Dedifferentiated amniotic fluid mesenchymal stem cell (primary cell): ENCODE results near the gene RELA.
"Not testable (repeated sequence)": the region's sequence is repeated elsewhere in the genome, so short reads cannot be mapped to it uniquely, and the experiment has no call there.

ENCODE experiments used
- DNase-seq: peaks from one replicate; pipeline ENCODE4 v3.0.0-alpha.2; 2016; ENCODE audit errors: extremely low spot score

The RELA gene

GRCh38 chr11:65648997-65649493 is 13.7 kb downstream of the RELA start:
- DNase-seq = no peak

DNA sequence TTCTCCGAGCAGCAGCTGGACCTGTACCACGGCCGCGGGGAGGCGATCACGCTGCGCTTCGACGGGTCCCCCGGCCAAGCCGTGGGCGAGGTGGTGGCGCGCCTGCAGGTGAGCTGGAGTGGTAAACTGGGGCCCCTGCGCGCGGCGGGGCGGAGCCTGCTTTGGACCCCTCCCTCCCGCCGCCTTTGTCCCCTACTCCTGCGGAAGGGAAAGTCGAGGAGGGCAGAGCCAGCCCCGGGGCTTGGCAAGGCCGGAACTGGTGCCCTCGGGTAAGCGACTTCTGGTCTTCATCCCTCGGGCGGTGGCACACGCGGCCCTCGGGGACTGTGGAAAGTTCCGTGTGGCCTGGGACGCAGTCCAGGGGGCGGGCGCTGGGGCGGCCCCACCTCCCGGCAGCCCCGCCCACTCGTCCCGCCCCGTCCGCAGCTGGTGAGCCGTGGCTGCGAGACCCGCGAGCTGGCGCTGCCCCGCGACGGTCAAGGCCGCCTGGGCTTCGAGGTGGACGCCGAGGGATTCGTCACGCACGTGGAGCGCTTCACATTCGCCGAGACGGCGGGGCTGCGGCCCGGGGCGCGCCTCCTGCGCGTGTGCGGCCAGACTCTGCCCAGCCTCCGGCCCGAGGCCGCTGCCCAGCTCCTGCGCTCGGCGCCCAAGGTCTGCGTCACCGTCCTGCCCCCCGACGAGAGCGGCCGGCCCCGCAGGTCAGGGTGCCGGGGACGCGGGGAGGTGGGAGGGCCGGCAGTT is 15.6 kb downstream of the RELA start:
- no peak for DNase-seq

DNA sequence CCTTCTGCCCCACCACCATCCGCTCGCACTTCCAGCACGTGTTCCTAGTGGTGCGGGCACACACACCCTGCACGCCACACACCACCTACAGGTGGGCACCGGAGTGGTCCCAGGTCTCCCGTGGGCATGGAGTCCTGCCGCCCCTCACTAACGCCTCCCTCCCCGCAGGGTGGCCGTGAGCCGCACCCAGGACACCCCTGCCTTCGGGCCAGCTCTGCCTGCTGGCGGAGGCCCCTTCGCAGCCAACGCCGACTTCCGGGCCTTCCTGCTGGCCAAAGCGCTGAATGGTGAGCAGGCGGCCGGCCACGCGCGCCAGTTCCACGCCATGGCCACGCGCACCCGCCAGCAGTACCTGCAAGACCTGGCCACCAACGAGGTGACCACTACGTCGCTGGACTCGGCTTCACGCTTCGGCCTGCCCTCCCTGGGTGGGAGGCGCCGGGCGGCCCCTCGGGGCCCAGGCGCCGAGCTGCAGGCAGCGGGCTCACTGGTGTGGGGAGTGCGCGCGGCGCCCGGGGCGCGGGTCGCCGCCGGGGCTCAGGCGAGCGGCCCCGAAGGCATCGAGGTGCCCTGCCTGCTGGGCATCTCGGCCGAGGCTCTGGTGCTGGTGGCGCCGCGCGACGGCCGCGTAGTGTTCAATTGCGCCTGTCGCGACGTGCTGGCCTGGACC is 16.3 kb downstream of the RELA start:
- no peak for DNase-seq

- DNase-seq = no peak
These were observed 17.0 kb downstream of the RELA start for GRCh38 chr11:65645710-65646109.

DNA sequence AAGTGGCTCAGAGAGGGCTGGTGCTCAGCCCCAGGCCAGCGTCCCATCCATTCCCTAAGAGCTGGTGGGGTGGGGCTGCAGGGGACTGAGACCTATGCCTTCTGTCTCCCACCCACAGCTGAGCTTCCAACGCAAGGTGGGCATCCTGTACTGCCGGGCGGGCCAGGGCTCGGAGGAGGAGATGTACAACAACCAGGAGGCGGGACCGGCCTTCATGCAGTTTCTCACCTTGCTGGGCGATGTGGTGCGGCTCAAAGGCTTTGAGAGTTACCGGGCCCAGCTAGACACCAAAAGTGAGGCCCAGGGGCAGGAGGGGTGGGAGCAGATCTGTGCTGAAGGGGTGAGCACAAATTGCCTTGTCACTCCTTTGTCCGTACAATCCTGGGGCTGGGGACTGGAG is 17.9 kb downstream of the RELA start:
- DNase-seq = no peak

GRCh38 chr11:65643971-65644370 is 18.7 kb downstream of the RELA start:
- DNase-seq = no peak

DNA sequence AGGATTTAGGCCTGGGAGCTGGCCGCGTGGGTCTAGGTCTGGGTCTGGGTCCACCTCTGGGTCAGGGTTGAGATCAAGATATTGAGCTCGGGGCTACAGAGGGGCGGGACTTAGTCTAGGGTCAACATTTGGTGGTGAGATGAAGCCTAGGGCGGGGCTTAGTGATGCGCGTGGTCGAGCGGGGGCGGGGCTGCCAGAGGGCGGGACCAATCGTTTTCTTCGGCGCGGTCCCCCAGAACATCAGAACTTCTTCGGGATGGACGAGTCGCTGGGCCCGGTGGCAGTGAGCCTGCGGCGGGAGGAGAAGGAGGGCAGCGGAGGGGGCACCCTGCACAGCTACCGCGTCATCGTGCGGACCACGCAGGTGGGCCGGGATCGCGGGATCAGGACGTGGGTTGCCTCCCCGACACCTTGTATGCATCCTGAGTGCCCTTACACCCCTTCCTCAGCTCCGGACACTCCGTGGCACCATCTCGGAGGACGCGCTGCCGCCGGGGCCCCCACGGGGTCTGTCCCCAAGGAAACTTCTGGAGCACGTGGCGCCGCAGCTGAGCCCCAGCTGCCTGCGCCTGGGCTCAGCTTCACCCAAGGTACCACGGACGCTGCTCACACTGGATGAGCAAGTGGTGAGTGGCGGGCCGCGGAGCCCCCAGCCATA is 20.6 kb downstream of the RELA start:
- no peak for DNase-seq

GRCh38 chr11:65641297-65642013 is 21.3 kb downstream of the RELA start:
- no peak for DNase-seq

- DNase-seq = no peak
These were observed 22.0 kb downstream of the RELA start for GRCh38 chr11:65640483-65641296.

DNA sequence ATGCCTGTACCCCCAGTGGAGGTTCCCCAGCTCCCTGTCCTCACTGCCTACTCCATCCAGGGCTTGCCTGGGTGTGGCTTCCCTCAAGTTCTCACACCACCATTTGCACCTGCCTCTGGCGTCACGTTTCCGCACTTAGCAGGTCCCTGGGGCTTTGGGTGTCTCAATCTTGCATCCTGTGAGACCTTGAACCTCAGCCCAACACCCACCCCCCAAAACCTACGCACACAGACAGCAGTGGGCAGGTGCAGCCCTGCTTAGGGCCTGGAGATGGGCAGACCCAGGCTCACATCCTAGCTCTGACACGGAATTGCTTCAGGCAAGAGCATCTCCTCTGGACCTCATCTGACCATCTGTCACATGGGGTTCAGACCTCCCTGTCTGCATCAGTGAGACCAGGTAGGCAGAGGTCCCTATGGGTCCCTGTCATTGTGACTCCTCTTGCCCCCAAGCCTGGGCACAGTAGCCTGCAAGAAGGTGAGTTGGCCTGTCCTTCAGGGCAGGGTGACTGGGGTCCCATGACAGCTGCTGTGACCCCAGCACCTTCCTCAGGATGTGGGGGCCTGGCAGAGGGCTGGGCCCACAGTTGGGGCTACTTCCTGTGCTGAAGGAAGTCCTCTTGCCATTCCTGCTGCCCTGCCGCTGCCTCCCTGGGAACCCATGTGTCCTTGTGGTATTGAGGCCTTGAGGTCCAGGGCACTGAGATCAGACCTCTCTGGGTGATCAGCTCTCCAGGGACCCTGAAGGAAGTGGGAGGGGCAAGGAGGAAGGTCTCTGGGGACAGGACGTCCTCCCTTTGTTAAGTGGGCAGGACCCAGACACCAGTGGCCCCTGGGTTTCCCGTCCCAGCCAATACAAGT is 22.9 kb downstream of the RELA start:
- no peak for DNase-seq

GRCh38 chr11:65639228-65639597 is 23.5 kb downstream of the RELA start:
- not testable (repeated sequence) for DNase-seq

DNA sequence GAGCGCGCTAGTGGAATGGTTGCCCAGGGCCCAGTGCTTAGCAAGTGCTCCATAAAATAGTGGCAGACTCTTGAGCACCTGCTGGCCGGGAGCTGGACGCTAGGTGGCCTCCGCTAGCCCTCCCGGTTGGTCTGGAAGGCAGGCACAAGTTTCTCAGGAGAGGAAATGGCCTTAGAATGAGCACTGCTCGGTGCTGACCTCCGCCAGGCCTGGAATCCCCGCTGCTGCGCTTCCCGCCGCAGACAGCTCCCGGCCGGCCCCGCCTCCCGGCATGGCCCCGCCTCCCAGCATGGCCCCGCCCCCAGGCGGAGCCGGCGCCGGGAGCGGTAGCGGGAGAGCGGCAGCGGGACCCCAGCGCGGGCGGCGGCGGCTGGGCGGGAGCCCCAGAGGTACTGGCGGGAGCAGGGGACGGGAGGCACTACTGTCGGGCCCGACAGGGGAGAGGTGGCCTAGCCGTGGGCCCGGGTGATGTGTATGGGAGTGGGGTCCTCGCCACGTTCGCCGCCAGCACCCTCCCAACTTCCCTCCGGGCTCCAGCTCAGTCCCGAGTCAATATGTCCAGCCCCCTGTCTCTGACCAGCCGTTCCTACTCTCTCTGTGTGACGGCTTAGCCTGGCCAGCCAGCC is 24.8 kb downstream of the RELA start, which contains the start of gene SIPA1:
Gene SIPA1 (plus strand): TSS at position 308 of the 626 bp plus-strand sequence. CDS start 2,821 bp downstream, outside the sequence.
- peak; percentile 29 for DNase-seq

GRCh38 chr11:65637032-65637557 is 25.6 kb downstream of the RELA start:
- DNase-seq = no peak

GRCh38 chr11:65636108-65637031 is 26.3 kb downstream of the RELA start:
- no peak for DNase-seq

DNA sequence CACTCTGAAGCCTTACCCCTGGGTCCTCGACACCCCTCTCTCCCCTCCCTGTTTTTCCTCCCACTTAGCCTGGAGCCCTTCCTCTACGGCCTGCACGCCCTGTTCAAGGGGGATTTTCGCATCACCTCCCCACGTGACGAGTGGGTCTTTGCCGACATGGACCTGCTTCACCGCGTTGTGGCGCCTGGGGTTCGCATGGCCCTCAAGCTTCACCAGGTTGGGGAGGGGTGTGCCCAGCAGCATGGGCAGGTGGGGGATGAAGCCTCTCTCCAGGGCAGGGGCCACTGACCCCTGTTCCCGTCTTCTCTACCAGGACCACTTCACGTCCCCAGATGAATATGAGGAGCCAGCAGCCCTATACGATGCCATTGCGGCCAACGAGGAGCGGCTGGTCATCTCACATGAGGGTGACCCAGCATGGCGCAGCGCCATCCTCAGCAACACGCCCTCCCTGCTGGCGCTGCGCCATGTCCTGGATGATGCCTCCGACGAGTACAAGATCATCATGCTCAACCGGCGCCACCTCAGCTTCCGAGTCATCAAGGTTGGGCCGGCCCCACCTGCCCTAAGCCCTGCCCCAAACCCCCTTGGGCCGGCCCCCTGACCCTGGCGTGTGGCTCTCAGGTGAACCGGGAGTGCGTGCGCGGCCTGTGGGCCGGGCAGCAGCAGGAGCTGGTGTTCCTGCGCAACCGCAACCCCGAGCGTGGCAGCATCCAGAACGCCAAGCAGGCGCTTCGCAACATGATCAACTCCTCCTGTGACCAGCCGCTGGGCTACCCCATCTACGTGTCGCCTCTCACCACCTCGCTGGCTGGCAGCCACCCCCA is 27.6 kb downstream of the RELA start:
- DNase-seq = no peak

GRCh38 chr11:65634440-65634839 is 28.3 kb downstream of the RELA start:
- DNase-seq = no peak

- DNase-seq = no peak
These were observed 28.6 kb downstream of the RELA start for GRCh38 chr11:65634109-65634436.
